ENCODE results near the gene CLPSL1.

GRCh38 chr6:35809809-35810208 is 29.0 kb downstream of the CLPSL1 start:
- TF ChIP-seq CTCF (IDR thresholded peaks at IDR 0.05; ENCODE audit: low read length) (no peak), EZH2phosphoT487 (IDR thresholded peaks at IDR 0.05; ENCODE audit: low read length) (no peak)
